DND-41 (cell line): ENCODE results near the gene RGS6.

Experiments used
- CTCF ChIP-seq: IDR thresholded peaks from 2 replicates; pipeline ENCODE4 v1.5.1; 2012; ENCODE audit warnings: borderline replicate concordance, low read length, moderate library complexity, mild to moderate bottlenecking; ENCODE audit not compliant: poor library complexity, severe bottlenecking; ENCODE audit errors: extremely low read depth
- EZH2 ChIP-seq: IDR thresholded peaks from 3 replicates; pipeline ENCODE4 v1.6.1; 2012; ENCODE audit warnings: borderline replicate concordance, low read depth, mild to moderate bottlenecking, moderate library complexity, low read length, inconsistent platforms; ENCODE audit not compliant: severe bottlenecking

GRCh38 chr14:72483311-72483710 is 551.1 kb downstream of the RGS6 start:
- TF ChIP-seq CTCF (no peak), EZH2 (no peak)
